Neural cell (in vitro differentiated cells): ENCODE data around the gene WDFY3.

Source experiments
- EP300 ChIP-seq: fragments of 450-650 bp; conservative IDR thresholded peaks from 2 replicates; pipeline ENCODE4 v1.6.1; 2014; ENCODE audit warnings: antibody characterized with exemption, mild to moderate bottlenecking, moderate library complexity; ENCODE audit not compliant: poor library complexity, severe bottlenecking
- EZH2 ChIP-seq: fragments of 200-600, 300-800 bp; shearing (Covaris generic), sonication (generic); IDR thresholded peaks from 2 replicates; pipeline ENCODE4 v1.6.1; 2014; ENCODE audit warnings: antibody characterized with exemption, low read length, borderline replicate concordance, mild to moderate bottlenecking; ENCODE audit not compliant: insufficient read depth, poor library complexity, severe bottlenecking
- POLR2AphosphoS5 ChIP-seq: IDR thresholded peaks from 2 replicates; pipeline ENCODE4 v1.6.1; 2012
- TAF1 ChIP-seq: IDR thresholded peaks from 2 replicates; pipeline ENCODE4 v1.6.1; 2012; ENCODE audit warnings: low read depth
- TF ChIP-seq, protein P1 (sequence below): fragments of 450-650 bp; IDR thresholded peaks from 2 replicates; pipeline ENCODE4 v1.5.1; 2014; ENCODE audit warnings: antibody characterized with exemption, mild to moderate bottlenecking, moderate library complexity; ENCODE audit not compliant: poor library complexity, severe bottlenecking

DNA sequence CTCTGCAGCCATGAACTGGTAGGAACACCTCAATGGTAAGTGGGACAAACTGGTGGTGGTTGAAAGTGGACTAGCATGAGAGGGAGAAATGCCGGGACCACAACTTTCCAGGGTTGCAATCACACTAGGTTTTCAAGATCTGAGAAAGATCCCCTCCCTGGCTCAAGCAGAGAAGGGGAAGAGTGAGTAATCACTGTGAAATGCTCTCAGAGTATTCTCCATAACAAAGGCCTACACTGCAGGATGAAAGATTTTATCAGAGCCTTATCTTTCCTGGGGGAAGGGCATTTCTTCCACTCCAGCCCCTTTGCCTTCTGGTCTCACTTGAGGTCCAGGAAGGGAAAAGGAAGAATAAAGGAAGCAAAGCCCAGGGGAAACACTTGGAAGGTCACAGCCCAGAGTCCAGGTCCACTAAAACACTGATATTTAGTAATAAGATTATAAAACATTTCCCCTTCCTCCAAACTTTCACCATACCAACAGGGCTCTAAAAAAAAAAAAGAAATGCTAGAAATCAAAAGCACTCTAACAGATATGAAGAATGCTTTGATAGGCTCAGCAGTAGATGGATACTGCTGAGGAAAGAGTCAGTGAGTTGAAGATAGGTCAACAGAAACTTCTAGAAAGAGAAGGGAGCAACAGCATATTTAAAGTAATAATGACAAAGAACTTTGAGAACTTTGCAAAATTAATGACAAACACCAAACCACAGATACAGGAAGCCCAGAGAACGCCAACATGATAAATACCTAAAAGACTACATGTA, 95.9 kb downstream of the WDFY3 start:
- TF ChIP-seq, protein P1, sequence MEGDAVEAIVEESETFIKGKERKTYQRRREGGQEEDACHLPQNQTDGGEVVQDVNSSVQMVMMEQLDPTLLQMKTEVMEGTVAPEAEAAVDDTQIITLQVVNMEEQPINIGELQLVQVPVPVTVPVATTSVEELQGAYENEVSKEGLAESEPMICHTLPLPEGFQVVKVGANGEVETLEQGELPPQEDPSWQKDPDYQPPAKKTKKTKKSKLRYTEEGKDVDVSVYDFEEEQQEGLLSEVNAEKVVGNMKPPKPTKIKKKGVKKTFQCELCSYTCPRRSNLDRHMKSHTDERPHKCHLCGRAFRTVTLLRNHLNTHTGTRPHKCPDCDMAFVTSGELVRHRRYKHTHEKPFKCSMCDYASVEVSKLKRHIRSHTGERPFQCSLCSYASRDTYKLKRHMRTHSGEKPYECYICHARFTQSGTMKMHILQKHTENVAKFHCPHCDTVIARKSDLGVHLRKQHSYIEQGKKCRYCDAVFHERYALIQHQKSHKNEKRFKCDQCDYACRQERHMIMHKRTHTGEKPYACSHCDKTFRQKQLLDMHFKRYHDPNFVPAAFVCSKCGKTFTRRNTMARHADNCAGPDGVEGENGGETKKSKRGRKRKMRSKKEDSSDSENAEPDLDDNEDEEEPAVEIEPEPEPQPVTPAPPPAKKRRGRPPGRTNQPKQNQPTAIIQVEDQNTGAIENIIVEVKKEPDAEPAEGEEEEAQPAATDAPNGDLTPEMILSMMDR: no peak
- TF ChIP-seq EP300 (no peak), EZH2 (no peak), TAF1 (no peak), POLR2AphosphoS5 (no peak)
